ENCODE results near the gene ZSCAN20.

DNA sequence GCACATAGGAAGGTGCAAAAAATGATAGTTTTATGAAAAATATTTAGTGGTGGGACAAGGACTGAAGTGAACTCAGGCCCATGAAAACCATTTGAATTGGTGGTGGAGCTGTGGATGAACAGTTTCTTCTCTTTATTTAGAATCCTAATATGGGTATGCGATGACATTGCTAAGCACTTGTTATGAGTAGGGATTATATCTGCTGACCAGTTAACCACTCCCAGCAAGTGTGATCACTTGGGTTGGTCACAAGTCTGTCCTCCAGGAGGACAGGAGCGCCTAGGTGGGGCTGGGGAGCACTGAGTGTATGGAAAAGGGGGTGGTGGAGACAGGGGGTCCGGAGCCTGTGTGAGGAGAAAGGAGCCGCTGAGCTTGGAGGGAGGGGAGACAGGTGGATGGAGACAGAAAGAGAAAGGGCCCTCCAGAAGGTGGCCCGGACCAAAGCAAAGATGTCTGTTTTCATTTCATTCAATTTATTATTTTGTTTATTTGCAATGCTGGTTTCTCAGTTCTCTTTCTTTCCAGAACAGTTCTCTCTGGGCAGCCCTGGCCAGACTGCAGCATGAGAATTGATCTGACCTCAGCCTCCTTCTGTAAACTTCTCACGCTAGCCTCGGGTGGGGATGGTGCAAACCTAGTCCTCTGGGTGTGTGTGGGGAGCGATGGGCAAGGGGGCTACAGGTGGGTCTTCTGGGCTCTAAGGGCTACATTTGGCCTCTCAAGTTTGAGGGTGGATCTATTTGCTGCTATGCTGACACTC is 9.9 kb upstream of the ZSCAN20 start:
- no peak for TF ChIP-seq CTCF (IDR thresholded peaks at IDR 0.05)
- no peak for TF ChIP-seq POLR2A (IDR thresholded peaks at IDR 0.05)
